Smooth muscle cell (in vitro differentiated cells): ENCODE measurements around the gene CXCL11. TPM values are rescaled to one million over a fixed set of nuclear protein-coding genes. Genes with fewer than 3 reads are reported as not detected.

ENCODE experiments used
- DNase-seq: peaks from one replicate; lab custom pipeline; 2025; ENCODE audit not compliant: unreplicated experiment; lab: John Stamatoyannopoulos, UW
- H2AFZ ChIP-seq: fragments of 200-600 bp; sonication (generic); 2 replicates; pipeline ENCODE4 v1.6.0; 2016; ENCODE audit warnings: antibody characterized with exemption, low read depth, mild to moderate bottlenecking
- H3F3A ChIP-seq: fragments of 200-600 bp; sonication (generic); 2 replicates; pipeline ENCODE4 v1.6.0; 2017; ENCODE audit warnings: antibody characterized with exemption, low read depth
- H3K27ac ChIP-seq: fragments of 200-600 bp; sonication (generic); 2 replicates; pipeline ENCODE4 v1.5.1; 2016; ENCODE audit warnings: low read depth, mild to moderate bottlenecking
- H3K27me3 ChIP-seq: fragments of 200-600 bp; sonication (generic); 2 replicates; pipeline ENCODE4 v1.6.1; 2016; ENCODE audit warnings: low read depth, mild to moderate bottlenecking
- H3K36me3 ChIP-seq: fragments of 200-600 bp; sonication (generic); 2 replicates; pipeline ENCODE4 v1.5.1; 2016; ENCODE audit warnings: low read depth
- H3K4me1 ChIP-seq: fragments of 200-600 bp; sonication (generic); 2 replicates; pipeline ENCODE4 v1.5.1; 2016; ENCODE audit warnings: low read depth
- H3K4me2 ChIP-seq: fragments of 200-600 bp; sonication (generic); 2 replicates; pipeline ENCODE4 v1.6.0; 2016; ENCODE audit warnings: mild to moderate bottlenecking
- H3K4me3 ChIP-seq: fragments of 200-600 bp; sonication (generic); 2 replicates; pipeline ENCODE4 v1.5.1; 2016; ENCODE audit warnings: mild to moderate bottlenecking
- H3K79me2 ChIP-seq: fragments of 200-600 bp; sonication (generic); 2 replicates; pipeline ENCODE4 v1.6.0; 2016; ENCODE audit warnings: low read depth, mild to moderate bottlenecking
- H3K9ac ChIP-seq: fragments of 200-600 bp; sonication (generic); 2 replicates; pipeline ENCODE4 v1.6.0; 2016; ENCODE audit warnings: low read depth
- H3K9me3 ChIP-seq: fragments of 200-600 bp; sonication (generic); replicated peaks from 2 replicates; pipeline ENCODE4 v1.5.1; 2016; ENCODE audit warnings: low read depth
- H4K20me1 ChIP-seq: fragments of 200-600 bp; sonication (generic); 2 replicates; pipeline ENCODE4 v1.6.0; 2016; ENCODE audit warnings: low read depth
- WGBS: methylation state at CpG from one replicate; pipeline ENCODE4 v1.1.7; 2016; ENCODE audit warnings: low lambda C conversion rate; 5-methylcytosine and 5-hydroxymethylcytosine counted together
- polyA plus RNA-seq: library from polyadenylated mRNA; unstranded; fragments of >200 nt; fragmentation: Nextera tagmentation; extraction: Ambion mirVana; gene quantifications from 2 replicates; pipeline ENCODE4 v1.2.1, GENCODE V29; 2016
- total RNA-seq: library from RNA; depleted of rRNA; stranded (reverse); fragments of >200 nt; gene quantifications from 2 replicates; pipeline ENCODE4 v1.2.3, GENCODE V29; 2014
- TF ChIP-seq, protein P1 (sequence below): fragments of 200-600 bp; sonication (generic); IDR thresholded peaks from 2 replicates; pipeline ENCODE4 v1.5.1; 2017; ENCODE audit warnings: borderline replicate concordance, mild to moderate bottlenecking, antibody characterized with exemption; ENCODE audit not compliant: insufficient read depth, poor library complexity, severe bottlenecking

The CXCL11 gene
- total and polyA plus RNA-seq, 2 experiments from 2014 or later, result not detected

DNA sequence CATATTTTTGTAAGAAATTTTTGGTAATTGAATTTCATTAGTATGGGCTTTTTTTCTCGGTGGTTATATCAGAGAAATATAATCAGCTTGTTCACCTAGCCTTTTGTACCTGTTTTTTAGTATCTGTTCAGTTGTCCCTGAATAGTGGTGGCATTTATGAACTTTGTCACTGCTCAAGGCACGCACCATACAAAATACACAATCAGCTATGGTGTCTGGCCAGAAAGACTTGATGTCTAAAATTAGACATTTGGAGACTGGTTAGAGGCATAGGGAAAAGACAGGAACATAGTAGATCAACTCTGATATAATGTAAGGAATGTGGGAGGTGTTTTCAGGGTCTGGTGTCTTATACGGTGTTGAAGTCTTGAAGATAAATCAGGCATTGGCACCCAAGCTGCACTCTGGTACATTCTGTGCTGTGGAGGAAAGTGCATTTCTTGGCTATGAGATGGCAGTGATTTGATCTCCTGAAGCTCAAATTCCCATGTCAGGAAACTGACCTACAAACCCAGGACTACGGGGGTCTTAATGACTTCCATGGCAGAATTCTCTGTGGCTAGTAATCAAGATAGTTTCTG is 42.3 kb upstream of the CXCL11 start:
- H3K4me2 ChIP-seq, result no peak overlapping the region
- H3F3A ChIP-seq, result peaks cover 7% of the 10 kb centered on the region
- no peaks in the 10 kb centered on the region for H4K20me1 ChIP-seq
- no peaks in the 10 kb centered on the region for H3K36me3 ChIP-seq
- TF ChIP-seq, protein P1, sequence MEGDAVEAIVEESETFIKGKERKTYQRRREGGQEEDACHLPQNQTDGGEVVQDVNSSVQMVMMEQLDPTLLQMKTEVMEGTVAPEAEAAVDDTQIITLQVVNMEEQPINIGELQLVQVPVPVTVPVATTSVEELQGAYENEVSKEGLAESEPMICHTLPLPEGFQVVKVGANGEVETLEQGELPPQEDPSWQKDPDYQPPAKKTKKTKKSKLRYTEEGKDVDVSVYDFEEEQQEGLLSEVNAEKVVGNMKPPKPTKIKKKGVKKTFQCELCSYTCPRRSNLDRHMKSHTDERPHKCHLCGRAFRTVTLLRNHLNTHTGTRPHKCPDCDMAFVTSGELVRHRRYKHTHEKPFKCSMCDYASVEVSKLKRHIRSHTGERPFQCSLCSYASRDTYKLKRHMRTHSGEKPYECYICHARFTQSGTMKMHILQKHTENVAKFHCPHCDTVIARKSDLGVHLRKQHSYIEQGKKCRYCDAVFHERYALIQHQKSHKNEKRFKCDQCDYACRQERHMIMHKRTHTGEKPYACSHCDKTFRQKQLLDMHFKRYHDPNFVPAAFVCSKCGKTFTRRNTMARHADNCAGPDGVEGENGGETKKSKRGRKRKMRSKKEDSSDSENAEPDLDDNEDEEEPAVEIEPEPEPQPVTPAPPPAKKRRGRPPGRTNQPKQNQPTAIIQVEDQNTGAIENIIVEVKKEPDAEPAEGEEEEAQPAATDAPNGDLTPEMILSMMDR, result no peak
- H3K9me3 ChIP-seq, result no peaks in the 10 kb centered on the region
- peaks cover 8% of the 10 kb centered on the region for H3K27me3 ChIP-seq
- H3K4me3 ChIP-seq, result no peak overlapping the region
- no peak overlapping the region for H3K27ac ChIP-seq
- H3K79me2 ChIP-seq, result no peaks in the 10 kb centered on the region
- no peak overlapping the region for H3K9ac ChIP-seq
- 84% methylated on average over 4 of the region's 4 CpGs for WGBS
- no peak for DNase-seq
- H2AFZ ChIP-seq, result no peak overlapping the region
- no peaks in the 10 kb centered on the region for H3K4me1 ChIP-seq

DNA sequence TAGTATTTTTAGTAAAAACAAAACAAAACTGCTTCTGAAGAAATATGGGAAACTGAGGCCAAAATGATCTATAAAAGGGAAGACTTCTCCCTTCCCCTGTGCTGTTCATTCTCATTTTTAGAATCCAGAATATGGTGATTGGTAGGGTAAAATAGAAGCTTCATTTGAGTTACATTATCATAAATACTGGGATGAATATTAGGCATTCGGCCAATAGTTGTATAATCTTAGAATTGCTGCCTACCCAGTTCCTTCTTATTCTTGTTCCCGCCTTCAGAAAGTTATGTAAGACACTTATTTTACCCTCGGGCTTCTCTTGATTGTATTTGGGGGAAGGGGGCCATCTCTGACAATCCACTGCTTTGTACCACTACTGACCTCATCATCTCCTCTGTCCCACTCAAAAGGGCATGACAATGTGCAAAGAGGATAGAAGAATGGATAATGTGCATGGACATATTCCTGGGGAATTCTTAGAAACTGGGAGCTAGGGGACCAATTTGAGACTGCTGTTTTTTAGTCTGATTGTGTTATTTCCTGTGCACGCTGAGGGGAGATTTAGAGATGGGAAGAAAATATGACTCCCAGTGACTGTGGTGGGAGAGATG is 39.2 kb upstream of the CXCL11 start:
- Histone ChIP-seq H3K4me1 (no peaks in the 10 kb centered on the region), H2AFZ (no peak overlapping the region), H3K36me3 (no peaks in the 10 kb centered on the region), H3K9ac (no peak overlapping the region), H3F3A (peaks cover 7% of the 10 kb centered on the region), H3K27ac (no peak overlapping the region), H4K20me1 (no peaks in the 10 kb centered on the region), H3K4me3 (no peak overlapping the region), H3K79me2 (no peaks in the 10 kb centered on the region), H3K9me3 (no peaks in the 10 kb centered on the region), H3K27me3 (peaks cover 8% of the 10 kb centered on the region), H3K4me2 (no peak overlapping the region)
- 90% methylated on average over 4 of the region's 4 CpGs for WGBS
- TF ChIP-seq, protein P1, result no peak
- DNase-seq, result no peak

DNA sequence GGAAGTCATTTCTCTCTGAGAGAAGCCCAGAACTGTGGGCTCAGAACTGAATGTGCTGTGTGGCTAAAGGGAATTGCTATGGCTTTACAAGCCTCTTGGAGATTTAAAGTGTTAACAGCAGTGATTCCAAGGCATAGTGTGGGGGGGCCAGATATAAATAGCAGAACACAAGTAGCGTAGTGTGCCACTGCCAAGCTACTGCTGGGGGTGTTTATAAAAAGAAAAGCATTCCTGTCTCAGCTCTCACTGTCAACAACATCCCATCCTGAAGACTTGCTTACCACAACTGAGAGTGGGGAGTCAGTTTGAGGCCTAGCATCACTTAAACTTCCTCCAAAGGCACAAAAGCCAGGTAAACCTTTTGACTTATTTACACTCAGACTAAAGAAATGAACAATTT is 38.6 kb upstream of the CXCL11 start, which contains the start of gene ART3:
ART3 (plus strand) TSS at position 242 of the 400 bp plus-strand sequence. CDS start 1,181 bp downstream, outside the sequence.
- 18% methylated on average over 1 of the region's 1 CpG for WGBS
- TF ChIP-seq, protein P1, result no peak

More for the DNA sequence above, 38.6 kb upstream of the CXCL11 start, which contains the start of gene ART3:
- Histone ChIP-seq H4K20me1 (no peaks in the 10 kb centered on the region), H3F3A (peaks cover 7% of the 10 kb centered on the region), H3K27ac (no peak within 1 kb of the TSS), H3K9ac (no peak within 1 kb of the TSS), H3K4me3 (no peak within 1 kb of the TSS), H3K79me2 (no peaks in the 10 kb centered on the region), H3K9me3 (no peaks in the 10 kb centered on the region), H3K4me2 (no peak within 1 kb of the TSS), H3K4me1 (no peaks in the 10 kb centered on the region), H2AFZ (no peak within 1 kb of the TSS), H3K27me3 (peaks cover 4% of the 10 kb centered on the region), H3K36me3 (no peaks in the 10 kb centered on the region)
- DNase-seq, result no peak
